NCI-H446 (cell line): ENCODE results near the gene IGFN1.

ENCODE experiments used
- DNase-seq, 2 experiments: peaks; one replicate each; lab custom pipeline; 2025; lab: John Stamatoyannopoulos, UW

The IGFN1 gene

GRCh38 chr1:201185123-201185453 lies 5.5 kb upstream of the IGFN1 start:
- DNase-seq, result no peak

GRCh38 chr1:201185527-201186128 lies 5.0 kb upstream of the IGFN1 start:
- DNase-seq, result no peak

- no peak for DNase-seq
Measured at GRCh38 chr1:201186192-201186591, 4.4 kb upstream of the IGFN1 start.

- no peak for DNase-seq
Measured at GRCh38 chr1:201189085-201189484, 1.5 kb upstream of the IGFN1 start.

- no peak for DNase-seq
Measured at GRCh38 chr1:201190005-201190404, 619 bp upstream of the IGFN1 start.

- DNase-seq, result no peak
Measured at GRCh38 chr1:201191653-201192260, 1.1 kb downstream of the IGFN1 start.

- no peak for DNase-seq
Measured at GRCh38 chr1:201192261-201192788, 1.7 kb downstream of the IGFN1 start.

GRCh38 chr1:201194046-201194445 lies 3.4 kb downstream of the IGFN1 start:
- no peak for DNase-seq

GRCh38 chr1:201198598-201198997 lies 8.0 kb downstream of the IGFN1 start:
- no peak for DNase-seq

- DNase-seq, result no peak
Measured at GRCh38 chr1:201205036-201205435, 14.4 kb downstream of the IGFN1 start.

GRCh38 chr1:201206176-201206575 lies 15.6 kb downstream of the IGFN1 start:
- DNase-seq, result no peak

GRCh38 chr1:201207046-201207445 lies 16.4 kb downstream of the IGFN1 start:
- no peak for DNase-seq

- no peak for DNase-seq
Measured at GRCh38 chr1:201208236-201208635, 17.6 kb downstream of the IGFN1 start.

GRCh38 chr1:201212056-201212455 lies 21.4 kb downstream of the IGFN1 start:
- DNase-seq, result no peak

- no peak for DNase-seq
Measured at GRCh38 chr1:201212461-201213055, 21.9 kb downstream of the IGFN1 start.

GRCh38 chr1:201213106-201213770 lies 22.6 kb downstream of the IGFN1 start:
- DNase-seq, result no peak

GRCh38 chr1:201213926-201214325 lies 23.3 kb downstream of the IGFN1 start:
- no peak for DNase-seq

- no peak for DNase-seq
Measured at GRCh38 chr1:201214461-201214860, 23.8 kb downstream of the IGFN1 start.

GRCh38 chr1:201214886-201215285 lies 24.3 kb downstream of the IGFN1 start:
- no peak for DNase-seq

- DNase-seq, result no peak
Measured at GRCh38 chr1:201215531-201216357, 25.1 kb downstream of the IGFN1 start.

- no peak for DNase-seq
Measured at GRCh38 chr1:201216395-201217085, 25.9 kb downstream of the IGFN1 start.

GRCh38 chr1:201217146-201217545 lies 26.5 kb downstream of the IGFN1 start:
- DNase-seq, result no peak
